Mesothelial cell of epicardium (in vitro differentiated cells): ENCODE data around the gene ANLN. TPM values are rescaled to one million over a fixed set of nuclear protein-coding genes. Genes with fewer than 3 reads are reported as not detected.
A peak's percentile ranks its signal among the peaks of the same experiment; 100 is the strongest.
"Not testable (repeated sequence)": the region's sequence is repeated elsewhere in the genome, so short reads cannot be mapped to it uniquely, and the experiment has no call there.

ENCODE experiments used
- DNase-seq, 2 experiments: peaks; one replicate each; pipeline ENCODE4 v3.0.0; 2021; ENCODE audit warnings: low spot score in 2 of 2; ENCODE audit not compliant: unreplicated experiment in 2 of 2
- H3K27ac Mint-ChIP-seq: 2 replicates; pipeline ENCODE4 v1.8.0; 2021; ENCODE audit warnings: mixed read lengths
- H3K27me3 Mint-ChIP-seq: 2 replicates; pipeline ENCODE4 v1.8.0; 2021; ENCODE audit warnings: low read depth, mixed read lengths
- H3K36me3 Mint-ChIP-seq: 2 replicates; pipeline ENCODE4 v1.8.0; 2021; ENCODE audit warnings: mixed read lengths
- H3K4me1 Mint-ChIP-seq: 2 replicates; pipeline ENCODE4 v1.8.0; 2021; ENCODE audit warnings: mixed read lengths
- H3K4me3 Mint-ChIP-seq: 2 replicates; pipeline ENCODE4 v1.8.0; 2021; ENCODE audit warnings: mild to moderate bottlenecking, moderate library complexity, mixed read lengths
- H3K9me3 Mint-ChIP-seq: 2 replicates; pipeline ENCODE4 v1.8.0; 2021; ENCODE audit warnings: mixed read lengths
- total RNA-seq: library from RNA; stranded (reverse); gene quantifications from 3 replicates; pipeline ENCODE4 v1.2.1, GENCODE V29; 2021
- TF ChIP-seq, protein P1 (sequence below): fragments of 200-600 bp; sonication (generic); IDR thresholded peaks from one replicate; pipeline ENCODE4 v1.5.0; 2021; ENCODE audit warnings: antibody characterized with exemption; ENCODE audit not compliant: unreplicated experiment

The ANLN gene
- total RNA-seq, 1 donor from 2014 or later, result 31.2 TPM

DNA sequence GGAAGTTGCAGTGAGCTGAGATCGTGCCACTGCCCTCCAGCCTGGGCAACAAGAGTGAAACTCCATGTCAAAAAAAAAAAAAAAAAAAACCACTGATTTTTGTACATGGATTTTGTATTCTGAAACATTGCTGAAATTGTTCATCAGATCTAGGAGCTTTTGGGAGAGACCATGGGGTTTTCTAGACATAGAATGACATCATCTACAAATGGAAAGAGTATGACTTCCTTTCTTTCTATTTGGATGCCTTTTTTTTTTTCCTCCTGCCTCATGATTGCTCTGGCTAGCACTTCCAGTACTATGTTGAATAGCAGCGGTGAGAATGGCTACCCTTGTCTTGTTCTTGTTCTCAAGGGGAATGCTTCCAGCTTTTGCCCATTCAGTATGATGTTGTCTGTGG lies 89.1 kb downstream of the ANLN start:
- Mint-ChIP-seq H3K4me3 (no peak overlapping the region), H3K4me1 (peaks cover 3% of the 10 kb centered on the region), H3K27me3 (no peaks in the 10 kb centered on the region), H3K9me3 (peaks cover 35% of the 10 kb centered on the region), H3K36me3 (peaks cover 2% of the 10 kb centered on the region), H3K27ac (no peak overlapping the region)
- TF ChIP-seq, protein P1, sequence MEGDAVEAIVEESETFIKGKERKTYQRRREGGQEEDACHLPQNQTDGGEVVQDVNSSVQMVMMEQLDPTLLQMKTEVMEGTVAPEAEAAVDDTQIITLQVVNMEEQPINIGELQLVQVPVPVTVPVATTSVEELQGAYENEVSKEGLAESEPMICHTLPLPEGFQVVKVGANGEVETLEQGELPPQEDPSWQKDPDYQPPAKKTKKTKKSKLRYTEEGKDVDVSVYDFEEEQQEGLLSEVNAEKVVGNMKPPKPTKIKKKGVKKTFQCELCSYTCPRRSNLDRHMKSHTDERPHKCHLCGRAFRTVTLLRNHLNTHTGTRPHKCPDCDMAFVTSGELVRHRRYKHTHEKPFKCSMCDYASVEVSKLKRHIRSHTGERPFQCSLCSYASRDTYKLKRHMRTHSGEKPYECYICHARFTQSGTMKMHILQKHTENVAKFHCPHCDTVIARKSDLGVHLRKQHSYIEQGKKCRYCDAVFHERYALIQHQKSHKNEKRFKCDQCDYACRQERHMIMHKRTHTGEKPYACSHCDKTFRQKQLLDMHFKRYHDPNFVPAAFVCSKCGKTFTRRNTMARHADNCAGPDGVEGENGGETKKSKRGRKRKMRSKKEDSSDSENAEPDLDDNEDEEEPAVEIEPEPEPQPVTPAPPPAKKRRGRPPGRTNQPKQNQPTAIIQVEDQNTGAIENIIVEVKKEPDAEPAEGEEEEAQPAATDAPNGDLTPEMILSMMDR, result no peak
- no peak for DNase-seq

DNA sequence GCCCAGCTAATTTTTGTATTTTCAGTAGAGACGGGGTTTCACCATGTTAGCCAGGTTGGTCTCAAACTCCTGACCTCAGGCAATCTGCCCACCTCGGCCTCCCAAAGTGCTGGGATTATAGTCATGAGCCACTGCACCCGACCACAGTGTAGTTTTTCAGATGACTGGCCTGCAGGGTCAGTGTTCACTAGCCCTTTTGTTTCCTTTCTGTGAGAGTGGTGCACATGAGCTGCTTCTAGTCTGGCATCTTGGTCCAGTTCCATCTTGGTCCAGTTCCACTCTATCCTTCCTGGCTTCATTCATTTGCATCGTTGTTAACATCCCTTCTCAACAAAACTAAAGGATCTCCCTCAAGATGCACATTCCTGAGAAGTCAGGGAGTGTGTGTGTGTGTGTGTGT lies 94.2 kb downstream of the ANLN start:
- H3K4me1 Mint-ChIP-seq, result peaks cover 15% of the 10 kb centered on the region
- not testable (repeated sequence) for H3K4me3 Mint-ChIP-seq, H3K27ac Mint-ChIP-seq, H3K27me3 Mint-ChIP-seq, DNase-seq, H3K36me3 Mint-ChIP-seq
- peaks cover 38% of the 10 kb centered on the region for H3K9me3 Mint-ChIP-seq

DNA sequence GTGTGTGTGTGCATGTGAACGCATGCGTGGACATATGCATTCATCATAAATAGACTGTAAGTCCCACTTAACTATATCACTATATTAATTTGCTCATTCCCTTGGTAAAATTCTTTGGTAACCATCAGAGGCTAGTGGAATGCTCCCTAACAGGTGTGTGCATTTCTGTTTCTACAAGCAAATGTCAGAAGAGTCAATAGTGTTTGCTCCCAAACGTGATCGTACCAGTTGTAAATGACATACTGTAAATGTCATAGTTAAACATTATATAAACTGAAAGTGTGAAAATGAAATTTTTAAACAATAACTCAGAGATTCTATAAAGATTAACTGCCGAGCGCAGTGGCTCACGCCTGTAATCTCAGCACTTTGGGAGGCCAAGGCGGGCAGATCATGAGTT lies 94.6 kb downstream of the ANLN start:
- TF ChIP-seq, protein P1, result no peak
- Mint-ChIP-seq H3K27me3 (no peaks in the 10 kb centered on the region), H3K4me3 (no peak overlapping the region), H3K9me3 (peaks cover 38% of the 10 kb centered on the region), H3K36me3 (peaks cover 7% of the 10 kb centered on the region), H3K27ac (no peak overlapping the region), H3K4me1 (peaks cover 18% of the 10 kb centered on the region)
- no peak for DNase-seq

DNA sequence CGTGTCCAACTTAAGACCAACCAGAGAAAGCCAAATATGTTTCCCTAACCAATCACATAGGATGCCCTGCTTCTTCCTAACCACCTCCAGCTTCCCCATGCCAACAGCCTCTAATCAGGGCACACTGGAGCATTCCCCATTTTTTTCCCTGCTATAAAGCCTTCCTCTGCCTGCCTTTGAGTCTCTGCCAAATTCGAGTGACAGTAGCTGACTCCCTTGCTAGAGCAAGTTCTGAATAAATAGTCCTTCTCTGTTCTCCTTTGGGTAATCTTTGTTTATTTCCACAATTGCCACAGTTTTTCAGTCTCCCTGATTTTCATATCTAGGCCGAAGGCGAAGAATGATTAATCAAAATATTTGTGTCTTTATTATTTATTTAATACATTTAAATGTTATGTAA lies 96.7 kb downstream of the ANLN start:
- Mint-ChIP-seq H3K4me1 (peaks cover 37% of the 10 kb centered on the region), H3K4me3 (no peak overlapping the region), H3K36me3 (peaks cover 8% of the 10 kb centered on the region), H3K27me3 (no peaks in the 10 kb centered on the region), H3K9me3 (peaks cover 19% of the 10 kb centered on the region), H3K27ac (no peak overlapping the region)
- no peak for DNase-seq
- TF ChIP-seq, protein P1, result no peak

DNA sequence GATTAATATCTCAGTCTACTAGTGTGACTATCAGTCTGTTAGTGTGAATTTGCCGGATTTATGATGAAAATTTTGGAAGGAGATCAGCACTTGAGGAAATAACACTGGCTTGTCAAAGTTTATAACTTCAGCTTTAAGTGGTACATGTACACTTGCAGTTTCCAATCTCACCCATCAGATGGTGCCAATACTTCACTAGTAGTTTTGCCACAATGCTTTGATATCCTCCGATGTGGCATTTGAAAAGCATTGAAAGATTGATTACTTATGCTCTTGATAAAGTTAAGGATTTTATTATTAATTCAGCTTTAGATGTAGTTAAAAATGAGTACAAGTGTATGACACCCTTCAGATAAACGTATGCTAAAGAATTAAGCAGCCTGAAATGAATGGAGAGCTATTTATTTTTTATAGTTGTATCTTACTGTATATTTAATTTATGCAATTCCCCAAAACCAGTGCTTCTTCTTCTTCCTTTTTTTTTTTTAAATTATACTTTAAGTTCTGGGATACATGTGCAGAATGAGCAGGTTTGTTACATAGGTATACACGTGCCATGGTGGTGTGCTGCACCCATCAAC lies 98.2 kb downstream of the ANLN start:
- Mint-ChIP-seq H3K9me3 (peaks cover 16% of the 10 kb centered on the region), H3K27ac (no peak overlapping the region), H3K4me1 (peaks cover 37% of the 10 kb centered on the region), H3K27me3 (no peaks in the 10 kb centered on the region), H3K36me3 (peaks cover 10% of the 10 kb centered on the region), H3K4me3 (no peak overlapping the region)
- DNase-seq, result no peak
- TF ChIP-seq, protein P1, result peak; percentile 58

DNA sequence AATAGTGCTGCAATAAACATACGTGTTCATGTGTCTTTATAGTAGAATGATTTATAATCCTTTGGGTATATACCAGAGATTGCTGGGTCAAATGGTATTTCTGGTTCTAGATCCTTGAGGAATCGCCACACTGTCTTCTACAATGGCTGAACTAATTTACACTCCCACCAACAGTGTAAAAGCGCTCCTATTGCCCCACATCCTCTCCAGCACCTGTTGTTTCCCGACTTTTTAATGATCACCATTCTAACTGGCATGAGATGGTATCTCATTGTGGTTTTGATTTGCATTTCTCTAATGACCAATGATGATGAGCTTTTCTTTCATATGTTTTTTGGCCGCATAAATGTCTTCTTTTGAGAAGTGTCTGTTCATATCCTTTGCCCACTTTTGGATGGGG lies 99.0 kb downstream of the ANLN start:
- not testable (repeated sequence) for H3K4me3 Mint-ChIP-seq

DNA sequence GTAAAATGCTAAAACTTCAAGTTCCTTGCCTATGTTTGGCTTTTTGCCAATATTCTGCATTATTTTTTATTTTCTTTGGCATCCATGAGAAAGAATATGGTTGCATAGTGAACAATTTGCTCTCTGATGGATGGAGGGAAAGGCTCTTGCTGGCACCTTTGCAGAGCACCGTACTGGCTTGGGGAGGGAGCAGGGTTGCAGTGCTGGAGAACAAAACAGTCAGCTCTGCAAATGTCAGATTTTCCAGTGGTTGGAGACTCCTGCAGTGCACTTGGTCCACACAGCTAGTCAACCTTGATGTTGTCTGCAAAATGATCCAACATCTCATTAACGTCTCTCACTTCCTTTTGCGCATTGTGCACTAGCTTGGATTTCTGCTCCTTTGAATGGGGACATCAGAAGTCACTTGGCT lies 100.8 kb downstream of the ANLN start:
- Mint-ChIP-seq H3K27me3 (no peaks in the 10 kb centered on the region), H3K4me3 (no peak overlapping the region), H3K9me3 (peaks cover 28% of the 10 kb centered on the region), H3K36me3 (peaks cover 15% of the 10 kb centered on the region), H3K27ac (peak overlapping the region; percentile 44), H3K4me1 (peaks cover 30% of the 10 kb centered on the region)
- DNase-seq, result no peak
- TF ChIP-seq, protein P1, result no peak

More for the DNA sequence above, 99.0 kb downstream of the ANLN start:
- not testable (repeated sequence) for H3K27ac Mint-ChIP-seq, DNase-seq, H3K27me3 Mint-ChIP-seq
- H3K4me1 Mint-ChIP-seq, result peaks cover 37% of the 10 kb centered on the region
- H3K9me3 Mint-ChIP-seq, result peaks cover 17% of the 10 kb centered on the region
- H3K36me3 Mint-ChIP-seq, result peaks cover 10% of the 10 kb centered on the region
